HG02840 (cell line): Measurements from ENCODE around the gene PPP4R2.

Experiments
- ATAC-seq: cut with Tn5 transposase; IDR thresholded peaks from one replicate; pipeline ENCODE4 v1.9.1; 2021; ENCODE audit warnings: mild to moderate bottlenecking, moderate library complexity, moderate number of reproducible peaks; ENCODE audit not compliant: unreplicated experiment, low FRiP score

Gene PPP4R2

DNA sequence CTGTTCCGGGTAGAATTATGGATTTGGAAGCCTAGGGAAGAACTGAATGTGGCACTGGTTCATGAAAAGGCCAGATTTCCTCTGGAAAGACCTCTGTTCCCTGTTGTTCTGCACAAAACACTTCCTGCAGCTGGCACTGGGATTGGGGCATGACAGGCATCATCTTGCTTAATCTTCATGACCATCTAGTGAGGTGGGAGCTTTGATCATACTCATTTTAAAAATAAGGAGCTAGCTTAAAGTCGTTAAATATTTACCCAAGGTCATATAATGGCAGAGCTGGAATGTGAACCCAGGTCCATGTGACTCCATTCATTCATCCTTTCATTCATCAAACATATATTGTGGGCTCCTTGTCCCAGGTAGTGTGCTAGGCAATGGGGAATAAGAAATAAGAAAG is 105.3 kb downstream of the PPP4R2 start:
- ATAC-seq, result no peak

GRCh38 chr3:73107215-73107614 is 110.6 kb downstream of the PPP4R2 start:
- no peak for ATAC-seq

DNA sequence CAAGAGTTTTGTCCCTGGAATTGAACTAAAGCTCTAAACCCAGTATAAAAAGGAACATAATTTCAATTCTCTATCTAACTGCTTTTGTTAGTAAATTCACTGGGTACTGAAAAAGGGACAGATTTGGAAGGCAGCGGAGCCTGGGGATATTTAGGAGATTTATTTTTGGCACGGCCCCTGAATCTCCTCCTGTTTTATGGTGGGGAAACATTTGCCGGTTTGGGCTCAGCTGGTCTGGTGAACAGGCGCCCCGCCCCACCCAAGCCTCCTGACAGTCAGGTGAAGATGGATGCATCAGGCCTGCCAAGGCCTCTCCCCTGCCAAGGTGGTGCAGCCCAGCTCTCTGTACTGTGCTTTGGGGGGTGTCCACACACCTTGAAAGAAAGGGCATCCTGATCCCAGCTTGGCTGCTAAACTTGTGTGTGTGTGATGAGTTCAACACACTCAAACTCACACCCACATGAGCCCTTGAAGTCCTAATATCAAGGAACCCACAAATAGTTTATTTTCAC is 111.1 kb downstream of the PPP4R2 start:
- no peak for ATAC-seq

DNA sequence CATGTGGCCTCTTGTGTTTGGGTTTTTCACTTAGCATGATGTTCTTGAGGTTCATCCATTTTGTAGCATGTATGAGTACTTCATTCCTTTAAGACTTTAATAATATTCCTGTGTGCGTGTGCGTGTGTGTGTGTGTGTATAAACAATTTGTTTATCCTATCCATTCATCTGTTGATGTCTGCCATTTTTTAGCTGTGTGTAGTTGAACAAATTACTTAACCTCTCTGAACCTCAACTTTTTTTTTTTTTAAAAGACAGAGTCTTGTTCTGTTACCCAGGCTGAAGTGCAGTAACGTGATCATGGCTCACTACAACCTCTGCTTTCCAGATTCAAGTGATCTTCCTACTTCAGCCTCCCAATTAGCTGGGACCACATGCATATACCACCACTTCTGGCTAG is 112.1 kb downstream of the PPP4R2 start:
- ATAC-seq, result no peak

GRCh38 chr3:73110530-73110929 is 113.9 kb downstream of the PPP4R2 start:
- ATAC-seq, result no peak

GRCh38 chr3:73114711-73115110 is 118.1 kb downstream of the PPP4R2 start:
- no peak for ATAC-seq

DNA sequence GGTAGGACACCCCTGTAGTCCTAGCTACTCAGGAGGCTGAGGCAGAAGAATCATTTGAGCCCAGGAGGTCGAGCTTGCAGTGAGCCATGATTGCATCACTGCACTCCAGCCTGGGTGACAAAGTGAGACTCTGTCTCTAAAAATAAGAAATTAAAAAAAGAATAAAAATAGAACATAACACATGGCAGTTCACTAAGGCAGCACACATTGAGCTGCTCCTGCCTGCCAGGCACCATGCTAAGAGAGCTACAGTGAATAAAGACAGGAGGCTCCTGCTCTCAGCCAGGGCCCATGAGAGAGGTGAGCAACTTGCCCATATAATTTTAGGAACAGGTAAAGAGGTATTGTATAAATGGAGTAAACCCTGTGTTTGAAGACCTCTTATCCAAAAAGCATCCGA is 119.2 kb downstream of the PPP4R2 start:
- no peak for ATAC-seq
